HuH-7 (cell line): ENCODE measurements around the gene CST4.
"Not testable (repeated sequence)": the region's sequence is repeated elsewhere in the genome, so short reads cannot be mapped to it uniquely, and the experiment has no call there.

Experiments
- DNase-seq: peaks from one replicate; pipeline ENCODE4 v3.0.0; 2011; ENCODE audit warnings: low spot score

Gene CST4

DNA sequence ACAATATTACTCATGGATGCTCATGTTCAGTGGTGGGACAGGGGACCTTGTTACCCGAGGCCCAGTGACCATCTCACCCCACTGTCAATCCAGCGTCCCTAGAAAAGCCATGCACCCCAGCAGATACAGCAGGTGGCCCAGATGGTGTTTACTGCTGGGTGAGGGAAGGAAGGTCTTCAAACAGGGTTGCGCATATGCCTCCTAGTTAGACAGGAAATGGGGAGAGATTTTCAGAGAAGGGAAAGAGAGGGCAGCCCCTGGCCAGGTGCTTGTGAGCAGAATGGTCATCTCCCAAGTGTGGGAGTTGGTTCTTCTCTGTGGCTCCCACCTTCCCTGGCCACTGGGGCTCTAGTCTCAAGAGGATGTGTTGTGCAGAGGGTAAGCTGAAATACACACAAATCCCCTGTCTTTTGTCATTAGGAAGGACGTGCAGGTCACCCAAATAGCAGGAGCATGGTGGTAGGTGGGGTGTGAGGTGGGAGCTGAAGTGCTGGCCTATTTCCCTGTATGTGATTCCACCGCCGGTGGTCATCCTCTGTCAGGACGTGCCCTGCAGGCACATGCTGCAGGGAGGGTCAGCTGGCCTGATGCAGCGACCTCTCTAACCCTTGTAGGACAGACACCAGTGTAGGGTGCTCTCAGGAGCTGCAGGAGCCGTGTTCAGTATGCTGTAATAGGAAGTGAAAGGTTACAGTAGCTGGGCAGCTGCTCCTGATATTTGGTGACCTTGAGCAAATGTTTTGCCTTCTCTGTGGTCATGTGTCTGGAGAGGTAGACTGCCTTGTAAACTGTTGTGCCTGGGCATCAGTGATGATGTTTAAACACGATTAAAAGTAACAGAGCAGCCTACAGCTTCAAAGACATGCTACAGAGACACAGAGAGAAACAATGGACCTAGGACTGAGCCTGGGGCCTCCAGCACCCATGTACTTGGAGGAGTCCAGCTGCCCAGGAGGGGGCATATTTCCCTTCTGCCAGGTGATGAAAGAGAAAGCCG, 47.9 kb downstream of the CST4 start:
- DNase-seq, result no peak

DNA sequence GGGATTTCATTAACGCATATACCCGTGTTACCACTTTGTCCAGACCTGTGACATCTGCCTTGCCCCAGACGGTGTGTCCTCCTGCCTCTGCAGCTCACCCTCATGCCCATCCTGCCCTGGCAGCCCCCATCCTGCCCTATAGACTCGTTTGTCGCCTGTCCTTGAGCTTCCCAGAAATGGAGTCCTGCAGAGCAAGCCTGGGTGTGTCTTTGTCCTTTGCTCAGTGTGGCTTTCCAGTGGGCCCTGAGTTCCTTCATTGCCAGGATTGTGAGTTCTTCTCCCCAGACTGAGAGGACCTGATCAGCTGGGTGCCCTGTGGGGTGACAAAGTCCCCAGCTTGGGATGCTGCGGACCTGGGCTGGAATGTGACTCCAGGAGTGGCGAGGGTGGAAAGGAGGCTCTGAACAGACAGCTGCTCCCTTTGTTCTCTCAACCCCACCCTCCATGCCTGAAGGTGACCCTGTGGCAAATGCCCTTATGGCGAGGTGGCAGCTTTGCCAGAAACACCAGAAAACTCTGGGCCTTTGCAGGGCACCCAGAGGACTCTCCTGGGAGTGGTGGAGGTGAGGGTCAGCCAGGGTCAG, 48.7 kb downstream of the CST4 start:
- no peak for DNase-seq

DNA sequence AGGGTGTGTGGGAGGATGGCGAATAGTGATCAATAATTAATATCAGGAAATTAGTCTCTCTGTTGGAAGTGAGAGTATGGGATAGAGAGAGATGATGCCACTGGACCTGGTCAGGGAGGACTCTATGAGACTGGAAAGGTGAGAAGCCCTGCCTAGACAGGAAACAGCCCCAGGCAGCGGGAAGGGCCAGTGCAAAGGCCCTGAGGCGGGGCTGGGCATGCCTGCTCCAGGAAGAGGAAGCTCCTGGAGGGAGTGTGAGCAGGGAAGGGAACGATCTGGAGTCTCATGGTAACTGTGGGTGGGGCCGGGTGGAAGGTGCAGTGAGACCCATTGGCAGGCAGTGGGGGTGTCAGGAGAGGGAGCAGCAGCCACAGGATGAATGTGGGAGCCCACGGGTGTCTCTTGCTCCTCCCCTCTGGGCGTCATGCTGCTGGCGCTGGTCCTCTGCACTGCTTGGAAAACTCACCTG, 49.3 kb downstream of the CST4 start:
- DNase-seq, result no peak

DNA sequence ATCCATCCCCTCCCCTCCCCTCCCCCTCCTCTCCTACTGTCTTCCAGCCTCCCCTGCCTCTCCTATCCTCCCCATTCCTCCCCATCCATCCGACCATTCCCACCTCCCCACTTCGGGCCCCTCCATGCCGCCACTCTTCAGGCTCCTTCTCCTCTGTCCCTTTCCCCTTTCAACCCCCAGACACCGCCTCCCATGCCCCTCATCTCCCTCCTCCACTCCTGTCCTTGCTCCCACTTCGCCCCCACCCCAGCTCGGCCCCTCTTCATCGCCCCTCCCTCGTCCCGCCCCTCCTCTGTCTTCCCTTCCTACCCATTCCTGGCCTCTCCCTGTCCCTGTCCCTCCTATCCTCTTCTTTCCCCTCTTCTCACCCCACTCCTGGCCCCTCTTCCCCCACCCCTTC, 50.5 kb downstream of the CST4 start:
- no peak for DNase-seq

DNA sequence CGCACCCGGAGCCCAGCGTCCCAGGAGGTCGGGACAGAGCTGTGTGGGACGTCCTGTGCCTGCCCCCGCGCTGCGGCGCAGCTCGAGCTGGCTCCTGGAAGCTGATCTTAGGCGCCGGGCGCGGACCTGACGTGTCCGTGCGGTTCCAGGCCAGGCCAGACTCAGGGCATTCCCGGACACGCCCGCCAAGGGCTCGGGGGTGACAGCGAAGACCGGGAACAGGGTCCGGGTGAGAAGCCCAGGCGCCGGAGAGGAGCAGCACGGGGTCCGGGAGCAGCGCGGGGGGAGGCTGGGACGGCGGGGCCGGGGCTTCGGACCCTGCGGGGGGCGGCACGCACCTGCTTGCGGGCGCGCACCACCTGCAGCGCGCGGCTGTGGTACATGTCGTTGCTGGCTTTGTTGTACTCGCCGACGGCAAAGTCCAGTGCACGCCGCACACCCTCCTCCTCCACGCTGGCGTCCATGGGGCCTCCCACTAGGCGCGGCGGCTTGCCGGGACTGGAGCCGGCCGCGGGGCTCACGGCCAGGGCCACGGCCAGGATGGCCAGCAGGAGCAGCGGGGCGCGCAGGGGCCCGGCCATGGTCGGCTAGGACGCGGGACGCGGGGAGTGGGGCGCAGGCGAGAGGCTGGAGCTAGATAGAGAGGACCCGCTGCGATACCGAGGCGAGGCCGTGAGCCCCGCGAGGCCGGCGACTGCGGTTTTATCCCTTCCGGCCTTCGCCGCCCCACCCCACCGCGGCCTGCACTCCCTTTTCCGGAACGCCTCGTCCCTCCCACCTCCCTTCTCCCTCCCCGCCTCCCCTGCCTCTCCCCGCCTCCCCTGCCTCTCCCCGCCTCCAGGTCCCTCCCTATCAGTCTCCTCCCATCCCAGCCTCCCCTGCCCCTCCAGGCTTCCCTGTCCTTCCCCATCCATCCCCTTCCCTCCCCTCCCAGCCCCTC, 51.3 kb downstream of the CST4 start, which contains the start of gene CST3:
TSS of gene CST3 (minus strand) at position 674 of the 940 bp plus-strand sequence. CDS start at position 581, 93 bp downstream.
- peak; percentile 96 for DNase-seq

DNA sequence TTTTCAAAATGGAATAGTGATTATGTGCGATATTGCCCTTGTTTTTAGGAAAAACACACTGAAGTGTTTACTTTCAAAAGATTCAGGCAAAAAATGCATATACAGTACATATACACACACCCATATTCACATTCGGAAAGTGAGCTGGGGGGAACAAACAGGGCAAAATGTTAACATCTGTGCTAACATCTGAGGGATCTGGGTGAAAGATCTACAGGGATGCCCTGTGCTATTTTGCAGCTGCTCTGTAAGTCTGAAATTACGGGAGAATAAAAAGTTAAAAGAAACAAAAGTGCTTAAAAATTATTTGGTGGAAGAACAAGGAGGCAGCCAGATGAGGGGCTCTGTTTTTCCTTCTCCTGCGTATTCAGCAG, 51.9 kb downstream of the CST4 start:
- no peak for DNase-seq

DNA sequence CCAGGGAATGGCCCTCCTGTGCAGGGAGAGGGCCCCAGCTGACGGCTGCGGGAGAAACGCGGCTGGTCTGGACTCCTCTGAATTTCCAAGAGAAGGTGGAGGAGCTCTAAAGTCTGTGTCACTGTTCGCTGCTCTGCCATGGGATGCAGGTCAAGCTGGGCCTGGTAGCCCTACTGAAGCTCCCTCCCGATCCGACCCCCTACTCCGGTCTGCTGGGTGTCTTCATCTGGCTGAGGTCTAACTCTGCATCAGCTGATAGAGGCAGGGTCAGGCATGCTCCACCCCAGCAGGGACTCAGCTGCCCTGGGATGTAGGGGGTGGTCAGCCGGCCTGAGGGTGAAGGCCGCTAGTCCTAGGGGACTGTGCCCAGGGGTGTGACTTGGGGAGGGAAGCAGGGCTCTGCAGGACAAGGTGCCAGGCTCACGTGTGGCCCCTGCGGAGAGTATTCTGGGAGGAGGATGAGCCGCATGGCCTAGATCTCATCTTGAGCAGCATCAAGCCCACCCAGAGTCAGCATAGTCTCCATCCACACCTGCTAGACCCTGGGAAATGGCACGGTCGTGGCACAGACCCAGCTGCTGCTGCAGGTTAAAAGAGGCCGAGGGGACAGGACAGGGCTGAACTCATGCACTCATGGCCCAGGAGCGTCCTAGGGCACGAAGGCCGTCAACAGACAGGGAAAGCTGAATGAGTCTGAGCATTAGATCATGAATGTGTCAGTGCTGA, 52.5 kb downstream of the CST4 start:
- no peak for DNase-seq

DNA sequence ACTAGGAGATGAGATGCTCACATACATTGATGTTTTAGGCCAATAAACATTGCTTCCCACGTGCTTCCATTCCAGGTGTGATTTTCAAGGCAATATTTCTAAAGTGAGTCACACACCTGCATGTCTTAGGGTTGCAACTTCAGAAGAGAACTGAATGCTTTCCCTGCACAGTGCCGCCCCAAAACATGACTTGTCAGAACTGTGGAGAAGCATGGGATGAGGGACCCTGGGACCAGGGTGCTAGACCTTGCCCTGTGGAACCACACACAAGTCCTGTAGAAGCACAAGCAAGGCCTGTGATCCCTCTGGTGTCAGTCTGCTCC, 53.1 kb downstream of the CST4 start:
- not testable (repeated sequence) for DNase-seq
